ENCODE data around the gene HEG1. TPM values are rescaled to one million over a fixed set of nuclear protein-coding genes. Genes with fewer than 3 reads are reported as not detected.

The HEG1 gene
- total and polyA plus RNA-seq, 2 of the 8 experiments (the other 6 are each of a cell fraction or from before 2014, with no cell fraction given): 5.3 to 9.7 TPM

GRCh38 chr3:125061170-125061569 lies 5.4 kb upstream of the HEG1 start:
- CTCF ChIA-PET (ENCODE audit: partially characterized antibody): interaction anchor here (0.9 to 2.2 kb wide), 3 partner anchors 9 to 81 kb away, joined by 3 to 6 read pairs (median 6); no protein-coding TSS in a partner anchor
- H2AFZ ChIP-seq (ENCODE audit: low read length): no peak overlapping the region
- no peak overlapping the region for H4K8ac ChIP-seq (ENCODE audit: extremely low read depth, insufficient read depth, low read length)
- TF ChIP-seq SP4 (IDR thresholded peaks at IDR 0.05; ENCODE audit: low read length) (no peak), SUZ12 (IDR thresholded peaks at IDR 0.05; ENCODE audit: low read length) (no peak), NANOG (IDR thresholded peaks at IDR 0.05; ENCODE audit: insufficient read depth, low read depth, low read length, poor library complexity, severe bottlenecking) (no peak), BRCA1 (IDR thresholded peaks at IDR 0.05; ENCODE audit: low read depth, low read length) (no peak), SRF (IDR thresholded peaks at IDR 0.05; ENCODE audit: low read depth, low read length) (no peak), JUN (IDR thresholded peaks at IDR 0.05; ENCODE audit: low read depth, low read length) (no peak), CBX5 (IDR thresholded peaks at IDR 0.05; ENCODE audit: low read depth, low read length) (no peak), TAF7 (optimal IDR thresholded peaks at IDR 0.05; ENCODE audit: borderline replicate concordance, low read depth, low read length) (no peak), EGR1 (IDR thresholded peaks at IDR 0.05; ENCODE audit: borderline replicate concordance, low read depth, low read length) (no peak), YY1 (IDR thresholded peaks at IDR 0.05; ENCODE audit: low read depth, low read length) (no peak), USF2 (IDR thresholded peaks at IDR 0.05; ENCODE audit: low read length) (no peak), ASH2L (IDR thresholded peaks at IDR 0.05; ENCODE audit: low read length) (no peak), SAP30 (IDR thresholded peaks at IDR 0.05; ENCODE audit: insufficient read depth, insufficient replicate concordance, low read length) (no peak)

More at GRCh38 chr3:125061170-125061569, 5.4 kb upstream of the HEG1 start:
- H3K4me2 ChIP-seq (ENCODE audit: insufficient read depth in 1 of 2, low read depth in 2 of 2, low read length in 2 of 2): no peak overlapping the region
- no peaks in the 10 kb centered on the region for H3K36me3 ChIP-seq (ENCODE audit: control insufficient read depth in 2 of 4, insufficient read depth in 4 of 4, low read length in 3 of 4)
- H3K23me2 ChIP-seq (ENCODE audit: low read depth, low read length): peaks cover 1% of the 10 kb centered on the region; the same call in 1 of the 2 replicates
- H4K20me1 ChIP-seq (replicated peaks in 1 of 2; ENCODE audit: control insufficient read depth in 1 of 2, insufficient read depth in 2 of 2, low read length in 2 of 2): no peaks in the 10 kb centered on the region
- 91% methylated on average over 4 of the region's 4 CpGs; no CpG with 5 or more reads in 1 of the 2 experiments for WGBS, 2 experiments (ENCODE audit: extremely low coverage in 1 of 2, insufficient coverage in 1 of 2, insufficient read length in 1 of 2, insufficient replicate concordance in 2 of 2, low coverage in 1 of 2, low lambda C conversion rate in 2 of 2, missing lambda C conversion rate in 1 of 2)
- peaks cover 7 to 22% (median 14%) of the 10 kb centered on the region in 4 experiments for H3K27me3 ChIP-seq (replicated peaks in 1 of 4; ENCODE audit: control insufficient read depth in 3 of 4, extremely low read depth in 1 of 4, insufficient read depth in 3 of 4, low read length in 3 of 4)
- no peak overlapping the region for H4K91ac ChIP-seq (replicated peaks; ENCODE audit: insufficient read length, low read length)
- FAIRE-seq (no peak), DNase-seq (ENCODE audit: low read depth in 1 of 2, low spot score in 2 of 2) (no peak)
- no peak overlapping the region for H3K9ac ChIP-seq (replicated peaks in 1 of 4; ENCODE audit: extremely low read depth in 1 of 4, low read depth in 3 of 4, low read length in 3 of 4)
- no peaks in the 10 kb centered on the region for H3K9me3 ChIP-seq (ENCODE audit: insufficient read depth in 2 of 2, low read depth in 1 of 2, low read length in 1 of 2)
- H3K4me1 ChIP-seq (replicated peaks in 1 of 4; ENCODE audit: control insufficient read depth in 3 of 4, insufficient read depth in 4 of 4, low read length in 3 of 4): peaks cover 3 to 15% (median 6%) of the 10 kb centered on the region in 4 experiments; a peak in 6 of 7 replicates
- H4K5ac ChIP-seq (ENCODE audit: insufficient read length, low read depth, low read length): no peak overlapping the region
- no peak overlapping the region for H3K4ac ChIP-seq (replicated peaks; ENCODE audit: insufficient read length, low read depth, low read length)
- H3K79me2 ChIP-seq (ENCODE audit: control insufficient read depth in 1 of 2, insufficient read depth in 2 of 2, low read length in 2 of 2): no peaks in the 10 kb centered on the region
- H3K4me3 ChIP-seq (ENCODE audit: extremely low read depth in 1 of 4, insufficient read depth in 2 of 4, low read depth in 3 of 4, low read length in 4 of 4): no peak overlapping the region
- POLR2A ChIA-PET (ENCODE audit: partially characterized antibody): interaction anchor here (1.0 kb wide), 1 partner anchor 56 kb away, joined by 3 read pairs; no protein-coding TSS in a partner anchor
- H3K56ac ChIP-seq (replicated peaks; ENCODE audit: insufficient read length, low read depth, low read length): no peak overlapping the region
- H2BK20ac ChIP-seq (ENCODE audit: low read length): no peak overlapping the region
- no peak overlapping the region for H3K23ac ChIP-seq (ENCODE audit: insufficient read length)
- no peak overlapping the region; the same call in 1 of the 2 replicates for H2AK5ac ChIP-seq (ENCODE audit: low read depth, low read length)
- no peak overlapping the region for H3K14ac ChIP-seq (ENCODE audit: insufficient read length)
- no peak overlapping the region; the same call in 1 of the 2 replicates for H3K18ac ChIP-seq (ENCODE audit: extremely low read depth, low read length)
- H2BK5ac ChIP-seq (ENCODE audit: low read depth, low read length): no peak overlapping the region
- no peaks in the 10 kb centered on the region for H3K79me1 ChIP-seq (ENCODE audit: low read depth, low read length)
- no peak overlapping the region for H3K27ac ChIP-seq (ENCODE audit: low read depth, low read length)
- H2BK15ac ChIP-seq (ENCODE audit: low read length): no peak overlapping the region
- H2BK12ac ChIP-seq (ENCODE audit: low read depth, low read length): no peak overlapping the region
- H2BK120ac ChIP-seq (replicated peaks; ENCODE audit: low read depth, low read length): no peak overlapping the region

Measured in H1 (cell line).